Measurements from ENCODE around the gene CA12.

GRCh38 chr15:63363292-63363691 is 18.4 kb downstream of the CA12 start:
- TF ChIP-seq, protein P1, sequence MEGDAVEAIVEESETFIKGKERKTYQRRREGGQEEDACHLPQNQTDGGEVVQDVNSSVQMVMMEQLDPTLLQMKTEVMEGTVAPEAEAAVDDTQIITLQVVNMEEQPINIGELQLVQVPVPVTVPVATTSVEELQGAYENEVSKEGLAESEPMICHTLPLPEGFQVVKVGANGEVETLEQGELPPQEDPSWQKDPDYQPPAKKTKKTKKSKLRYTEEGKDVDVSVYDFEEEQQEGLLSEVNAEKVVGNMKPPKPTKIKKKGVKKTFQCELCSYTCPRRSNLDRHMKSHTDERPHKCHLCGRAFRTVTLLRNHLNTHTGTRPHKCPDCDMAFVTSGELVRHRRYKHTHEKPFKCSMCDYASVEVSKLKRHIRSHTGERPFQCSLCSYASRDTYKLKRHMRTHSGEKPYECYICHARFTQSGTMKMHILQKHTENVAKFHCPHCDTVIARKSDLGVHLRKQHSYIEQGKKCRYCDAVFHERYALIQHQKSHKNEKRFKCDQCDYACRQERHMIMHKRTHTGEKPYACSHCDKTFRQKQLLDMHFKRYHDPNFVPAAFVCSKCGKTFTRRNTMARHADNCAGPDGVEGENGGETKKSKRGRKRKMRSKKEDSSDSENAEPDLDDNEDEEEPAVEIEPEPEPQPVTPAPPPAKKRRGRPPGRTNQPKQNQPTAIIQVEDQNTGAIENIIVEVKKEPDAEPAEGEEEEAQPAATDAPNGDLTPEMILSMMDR (IDR thresholded peaks at IDR 0.05): no peak
- TF ChIP-seq EZH2 (IDR thresholded peaks at IDR 0.05; ENCODE audit: borderline replicate concordance, insufficient read depth, low read depth, low read length, poor library complexity, severe bottlenecking): no peak
